AG09319 (cell line): ENCODE data around the gene MAGEA9.
"Not testable (repeated sequence)": the region's sequence is repeated elsewhere in the genome, so short reads cannot be mapped to it uniquely, and the experiment has no call there.

Experiments
- DNase-seq: peaks from one replicate; pipeline ENCODE4 v3.0.0-alpha.2; 2010; ENCODE audit warnings: low read depth; ENCODE audit errors: extremely low read depth
- CTCF ChIP-seq: IDR thresholded peaks from 2 replicates; pipeline ENCODE4 v1.5.1; 2011; ENCODE audit warnings: low read depth, mild to moderate bottlenecking, inconsistent platforms, low read length, moderate library complexity

Gene MAGEA9

GRCh38 chrX:149781727-149782126, at the start of gene MAGEA9:
TSS of gene MAGEA9 (plus strand) at chrX:149781930. CDS start at chrX:149786211, 4,281 bp downstream.
- DNase-seq: not testable (repeated sequence)

GRCh38 chrX:149742269-149742668, 39.5 kb upstream of the MAGEA9 start:
- DNase-seq: not testable (repeated sequence)

GRCh38 chrX:149746390-149747007, 35.2 kb upstream of the MAGEA9 start:
- DNase-seq: not testable (repeated sequence)

GRCh38 chrX:149757206-149758067, 24.3 kb upstream of the MAGEA9 start:
- TF ChIP-seq CTCF: no peak

GRCh38 chrX:149758068-149758714, 23.5 kb upstream of the MAGEA9 start:
- no peak for TF ChIP-seq CTCF

More at GRCh38 chrX:149757206-149758067, 24.3 kb upstream of the MAGEA9 start:
- DNase-seq: no peak

GRCh38 chrX:149758715-149759078, 23.0 kb upstream of the MAGEA9 start:
- DNase-seq: not testable (repeated sequence)

More at GRCh38 chrX:149758068-149758714, 23.5 kb upstream of the MAGEA9 start:
- DNase-seq: no peak

GRCh38 chrX:149759824-149760223, 21.9 kb upstream of the MAGEA9 start:
- no peak for DNase-seq

GRCh38 chrX:149760965-149761364, 20.8 kb upstream of the MAGEA9 start:
- TF ChIP-seq CTCF: no peak
- no peak for DNase-seq

More at GRCh38 chrX:149759824-149760223, 21.9 kb upstream of the MAGEA9 start:
- no peak for TF ChIP-seq CTCF

- DNase-seq: not testable (repeated sequence)
These were observed 19.7 kb upstream of the MAGEA9 start for GRCh38 chrX:149761858-149762674.
